HS-5 (cell line): ENCODE results near the gene DPYSL4.

Experiments used
- DNase-seq: peaks from one replicate; pipeline ENCODE4 v3.0.0-alpha.2; 2012; ENCODE audit warnings: low read depth

The DPYSL4 gene

GRCh38 chr10:132186488-132187429, at the start of gene DPYSL4:
TSS of gene DPYSL4 (plus strand) at chr10:132186948. CDS start at chr10:132187064, 116 bp downstream.
- no peak for DNase-seq

- no peak for DNase-seq
Observed at GRCh38 chr10:132137111-132138072, 49.4 kb upstream of the DPYSL4 start.

DNA sequence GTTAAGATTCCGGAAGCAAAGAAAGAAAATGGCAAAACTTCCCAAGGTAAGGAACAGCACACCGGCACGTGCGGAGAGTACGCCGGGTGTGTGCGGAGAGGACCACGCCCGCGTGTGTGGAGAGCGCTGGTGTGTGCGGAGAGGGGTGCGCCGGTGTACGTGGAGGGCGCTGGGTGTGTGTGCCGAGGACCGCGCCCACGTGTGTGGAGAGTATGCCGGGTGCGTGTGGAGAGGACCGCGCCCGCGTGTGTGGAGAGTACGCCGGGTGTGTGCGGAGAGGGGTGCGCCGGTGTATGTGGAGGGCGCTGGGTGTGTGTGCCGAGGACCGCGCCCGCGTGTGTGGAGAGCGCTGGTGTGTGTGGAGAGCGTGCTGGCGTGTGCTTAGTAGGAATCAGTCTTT, 48.6 kb upstream of the DPYSL4 start:
- no peak for DNase-seq

GRCh38 chr10:132138596-132138995, 48.2 kb upstream of the DPYSL4 start:
- no peak for DNase-seq

DNA sequence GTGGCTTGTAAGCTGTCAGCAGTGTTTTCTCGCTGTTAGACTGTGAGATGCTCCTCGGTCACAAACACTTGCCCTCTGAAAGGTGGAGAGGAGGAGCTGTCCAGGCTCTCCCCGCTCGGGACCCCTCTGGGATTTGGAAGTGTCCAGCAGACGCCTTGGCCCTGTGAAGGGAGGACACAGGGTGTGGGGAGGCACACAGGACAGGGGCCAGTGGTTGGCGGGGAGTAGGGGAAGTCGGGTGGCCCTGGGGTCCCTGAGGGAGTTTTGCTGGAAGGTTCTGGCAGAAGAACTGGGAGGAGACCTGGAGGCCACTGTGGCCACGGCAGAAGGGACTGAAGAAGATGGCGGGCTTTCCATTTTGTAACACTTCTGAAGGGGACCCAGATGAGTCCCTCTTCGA, 47.2 kb upstream of the DPYSL4 start:
- no peak for DNase-seq

DNA sequence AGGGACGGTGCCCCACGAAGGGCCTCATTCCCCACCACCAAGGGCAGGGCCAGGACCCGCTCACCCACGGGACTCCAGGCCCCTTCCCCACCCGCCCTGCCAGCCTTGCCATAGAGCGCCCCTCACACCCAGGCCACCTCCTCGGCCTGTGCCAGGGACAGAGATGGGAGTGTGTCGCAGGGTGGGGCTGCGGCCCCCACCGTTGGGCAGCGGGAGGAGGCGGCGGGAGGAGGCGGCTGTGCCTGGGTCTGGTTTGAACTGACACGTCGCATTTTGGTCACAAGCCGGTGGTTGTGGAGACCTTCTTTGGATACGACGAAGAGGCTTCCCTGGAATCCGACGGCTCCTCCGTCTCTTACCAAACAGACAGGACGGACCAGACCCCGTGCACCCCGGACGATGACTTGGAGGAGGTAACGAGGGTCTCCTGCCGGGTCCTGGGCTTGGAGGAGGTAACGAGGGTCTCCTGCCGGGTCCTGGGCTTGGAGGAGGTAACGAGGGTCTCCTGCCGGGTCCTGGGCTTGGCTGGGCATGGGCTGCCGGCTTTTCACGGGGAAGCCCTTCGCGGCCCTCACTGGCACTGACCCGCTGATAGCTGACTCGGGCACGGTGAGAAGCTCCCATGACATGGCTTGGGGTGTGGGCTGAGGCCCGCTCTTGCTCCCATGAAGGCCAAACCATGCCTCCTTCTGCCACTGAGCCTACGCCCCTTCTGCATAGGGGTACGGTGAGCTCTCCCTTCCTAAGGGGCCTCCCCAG, 46.4 kb upstream of the DPYSL4 start:
- DNase-seq = no peak

- no peak for DNase-seq
Observed at GRCh38 chr10:132141076-132141475, 45.7 kb upstream of the DPYSL4 start.

DNA sequence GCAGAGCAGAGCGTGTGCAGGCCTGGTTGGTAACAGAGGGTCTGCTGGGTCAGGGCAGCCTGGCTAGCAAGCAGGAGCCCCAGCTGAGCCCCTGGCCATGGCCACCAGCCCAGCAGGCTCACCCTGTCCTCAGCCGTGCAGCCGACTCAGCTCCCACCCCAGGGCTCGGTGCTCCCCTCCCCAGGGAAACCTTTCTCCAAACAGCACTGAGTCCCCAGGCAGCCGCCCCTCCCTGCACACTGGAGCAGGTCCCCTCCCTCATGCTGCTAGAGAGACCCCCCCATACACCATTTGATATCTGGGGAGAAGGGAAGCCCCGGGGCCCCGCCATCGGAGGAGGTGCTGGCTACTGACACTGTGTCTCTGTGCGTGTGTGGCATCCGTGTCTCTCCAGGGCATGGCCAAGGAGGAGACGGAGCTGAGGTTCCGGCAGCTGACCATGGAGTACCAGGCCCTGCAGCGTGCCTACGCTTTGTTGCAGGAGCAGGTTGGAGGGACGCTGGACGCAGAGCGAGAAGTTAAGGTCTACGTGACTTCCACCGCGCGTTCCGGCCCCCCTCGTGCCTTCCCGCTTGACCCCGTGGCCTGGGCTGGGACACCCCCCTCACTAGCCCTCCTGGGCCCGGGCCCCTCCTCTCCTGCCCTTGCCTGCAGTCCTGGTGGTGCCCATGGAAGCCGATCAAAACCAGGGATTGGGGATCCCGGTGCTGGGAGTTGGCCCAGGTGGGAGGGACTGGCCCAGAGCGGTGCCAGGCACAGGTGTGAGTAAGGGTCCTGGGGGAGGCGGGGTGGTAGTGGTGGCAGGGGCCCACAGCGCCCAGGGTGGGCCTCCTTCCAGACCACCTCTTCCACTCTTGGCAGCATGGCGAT, 45.0 kb upstream of the DPYSL4 start:
- no peak for DNase-seq

DNA sequence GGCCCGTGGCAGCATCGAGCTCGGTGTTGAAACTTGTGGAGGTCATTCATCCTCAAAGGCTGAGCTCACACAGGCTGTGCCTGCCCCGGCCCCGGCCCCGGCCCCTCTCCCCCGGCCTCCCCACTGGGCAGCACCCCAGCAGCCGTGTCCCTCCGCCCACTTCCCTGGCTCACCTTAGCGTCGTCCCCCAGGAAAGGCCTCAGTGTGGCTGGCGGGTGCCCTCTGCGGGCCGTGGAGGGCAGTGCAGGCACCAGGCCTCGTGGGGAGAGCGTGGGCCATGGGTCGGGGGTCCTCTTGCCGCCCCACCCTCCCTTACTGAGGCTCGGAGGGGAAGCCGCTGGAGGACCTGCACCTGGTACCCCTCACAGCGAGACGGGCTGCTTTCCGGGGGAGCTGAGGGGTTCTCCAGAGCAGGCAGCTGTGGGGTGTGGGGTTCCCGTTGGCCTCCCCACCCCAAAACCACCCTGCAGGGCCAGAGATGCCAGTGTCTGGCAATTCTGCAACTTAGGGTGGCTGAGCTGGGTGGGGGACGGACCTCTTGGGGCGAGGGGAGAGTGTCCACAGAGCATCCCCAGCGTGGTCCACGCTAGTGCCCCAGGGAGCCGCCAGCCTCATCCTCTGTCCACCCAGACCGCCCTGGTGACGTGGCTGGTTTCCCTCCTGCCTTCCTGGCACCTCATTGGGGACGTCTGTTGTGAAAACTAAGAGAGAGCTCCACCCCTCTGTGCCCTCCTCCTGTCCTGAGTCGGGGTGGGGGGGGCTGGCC, 44.2 kb upstream of the DPYSL4 start:
- no peak for DNase-seq

GRCh38 chr10:132143162-132143561, 43.6 kb upstream of the DPYSL4 start:
- no peak for DNase-seq

DNA sequence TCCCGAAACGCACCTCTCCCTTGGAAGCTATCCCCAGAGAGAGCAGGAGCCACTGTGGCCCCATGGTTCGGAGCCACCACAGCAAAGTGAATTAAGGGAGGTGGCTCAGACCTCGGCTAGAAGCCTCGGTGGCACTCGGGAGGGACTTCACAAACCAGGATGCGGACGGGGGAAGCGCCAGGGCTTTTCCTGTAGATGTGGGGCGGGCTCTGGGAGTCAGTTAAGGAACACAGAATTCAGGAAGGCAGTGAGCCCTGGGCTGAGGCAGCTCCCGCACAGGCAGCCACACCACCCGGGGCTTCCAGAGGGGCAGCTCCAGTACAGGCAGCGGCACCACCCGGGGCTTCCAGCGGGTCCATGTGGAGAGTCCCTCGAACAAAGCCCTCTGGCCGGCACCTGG, 42.7 kb upstream of the DPYSL4 start:
- no peak for DNase-seq

- DNase-seq = no peak
Observed at GRCh38 chr10:132145002-132145401, 41.7 kb upstream of the DPYSL4 start.

DNA sequence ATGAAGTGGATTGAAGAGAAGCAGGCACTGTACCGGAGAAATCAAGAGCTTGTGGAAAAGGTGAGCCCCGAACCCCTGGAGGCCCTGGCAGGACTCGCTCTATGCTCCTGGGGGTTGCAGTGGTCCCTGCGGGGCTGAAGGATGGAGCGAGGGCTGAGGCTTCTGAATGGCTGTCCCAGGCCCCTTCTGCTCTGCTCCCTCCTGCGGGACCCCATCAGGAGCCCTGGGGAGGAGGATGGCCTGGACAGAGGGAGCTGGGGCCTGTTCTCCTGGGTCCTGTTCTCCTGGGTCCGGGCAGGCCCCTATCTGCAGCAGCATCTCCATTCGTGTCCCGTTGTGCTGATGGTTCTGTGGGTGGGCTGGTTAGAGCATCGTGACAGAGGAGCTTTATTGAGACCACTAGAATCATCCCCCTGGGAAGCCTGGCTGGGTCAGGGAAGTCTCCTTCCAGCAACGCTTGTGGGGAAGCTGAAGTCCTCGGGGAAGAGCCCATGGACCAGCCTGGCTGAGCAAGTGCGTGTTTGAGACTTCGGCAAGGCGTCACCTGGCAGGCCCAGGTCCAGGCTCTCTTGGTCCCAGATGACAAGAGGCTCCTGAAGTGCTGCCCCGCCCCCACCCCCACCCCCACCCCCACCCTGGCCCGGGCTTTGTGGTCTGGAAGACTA, 41.1 kb upstream of the DPYSL4 start:
- DNase-seq = no peak

- DNase-seq = no peak
Observed at GRCh38 chr10:132146271-132146671, 40.5 kb upstream of the DPYSL4 start.

DNA sequence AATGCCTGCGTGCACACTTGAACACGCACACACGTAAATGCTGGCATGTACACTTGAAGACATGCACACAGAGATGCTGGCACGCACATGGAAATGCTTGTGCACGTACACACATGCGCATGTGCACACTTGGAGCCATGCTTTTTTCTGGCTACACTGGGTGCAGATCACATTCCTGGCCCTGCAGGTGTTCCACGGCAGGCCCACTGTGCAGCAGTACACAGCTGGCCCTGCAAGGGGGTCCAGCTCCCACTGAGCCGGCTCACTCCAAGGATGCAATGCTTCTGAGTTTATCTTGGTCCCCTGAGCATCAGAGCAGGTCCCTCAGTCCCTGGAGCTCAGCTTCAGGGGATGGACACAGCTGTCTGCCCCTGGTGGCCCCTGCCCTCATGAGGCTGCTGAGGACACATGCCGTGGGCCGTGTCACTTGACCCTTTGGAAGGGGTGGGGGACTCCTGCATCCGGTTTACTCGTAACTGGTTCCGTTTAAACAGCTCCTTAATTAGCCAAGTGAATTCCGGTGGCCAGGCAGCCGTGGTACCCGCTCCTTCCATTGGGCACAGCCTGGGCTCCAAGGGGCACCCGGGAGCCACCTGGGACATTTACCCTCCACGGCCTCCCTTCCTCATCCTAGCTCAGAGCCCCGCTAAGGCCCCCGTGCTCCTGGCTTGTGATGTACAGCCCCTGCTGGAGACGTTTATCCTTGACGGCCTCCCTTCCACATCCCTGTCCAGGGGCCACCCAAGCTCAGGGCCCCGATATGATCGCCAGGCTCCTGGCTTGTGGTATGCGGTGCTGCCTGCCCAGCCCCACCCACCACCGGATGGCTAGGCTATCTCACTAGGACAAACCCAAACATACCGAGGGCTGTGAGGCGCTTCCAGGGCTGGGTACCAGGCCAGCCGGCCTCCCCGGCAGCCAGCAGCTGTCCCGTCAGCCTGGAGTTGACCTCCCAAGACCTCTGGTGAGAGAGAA, 39.5 kb upstream of the DPYSL4 start:
- no peak for DNase-seq

GRCh38 chr10:132148261-132149251, 38.2 kb upstream of the DPYSL4 start:
- no peak for DNase-seq

DNA sequence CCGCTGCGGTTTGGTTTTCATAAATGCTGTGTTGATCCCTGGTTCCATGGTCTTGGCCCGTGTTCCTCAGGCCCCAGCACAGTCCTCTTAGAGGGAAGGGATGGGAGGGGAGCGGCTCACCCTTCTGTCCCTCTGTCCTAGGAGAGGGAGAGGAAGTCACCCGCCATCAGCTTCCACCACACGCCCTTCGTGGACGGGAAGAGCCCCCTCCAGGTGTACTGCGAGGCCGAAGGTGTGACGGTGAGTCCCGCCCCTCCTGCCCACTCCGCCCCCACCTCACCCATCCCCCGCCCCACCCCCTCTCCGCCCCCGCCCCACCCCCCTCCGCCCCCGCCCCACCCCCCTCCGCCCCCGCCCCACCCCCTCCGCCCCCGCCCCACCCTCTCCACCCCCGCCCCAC, 37.5 kb upstream of the DPYSL4 start:
- DNase-seq = no peak
